Endometrial microvascular endothelial cells (primary cell): ENCODE results near the gene PIP5K1C. TPM values are rescaled to one million over a fixed set of nuclear protein-coding genes. Genes with fewer than 3 reads are reported as not detected.
"Not testable (repeated sequence)": the region's sequence is repeated elsewhere in the genome, so short reads cannot be mapped to it uniquely, and the experiment has no call there.

ENCODE experiments used
- in situ Hi-C: cut with HindIII; loops from 2 replicates; pipeline ENCODE4 v1.10.0; 2017; ENCODE audit warnings: low sequenced_read_pairs, low pct_unique_long_range_greater_than_20kb; ENCODE audit errors: inconsistent ontology term
- total RNA-seq: library from RNA; depleted of rRNA; stranded (reverse); fragments of >200 nt; gene quantifications from one replicate; pipeline ENCODE4 v1.2.3, GENCODE V29; 2015; ENCODE audit errors: inconsistent ontology term

The PIP5K1C gene
- total RNA-seq, 1 donor from 2014 or later = 38.0 TPM

DNA sequence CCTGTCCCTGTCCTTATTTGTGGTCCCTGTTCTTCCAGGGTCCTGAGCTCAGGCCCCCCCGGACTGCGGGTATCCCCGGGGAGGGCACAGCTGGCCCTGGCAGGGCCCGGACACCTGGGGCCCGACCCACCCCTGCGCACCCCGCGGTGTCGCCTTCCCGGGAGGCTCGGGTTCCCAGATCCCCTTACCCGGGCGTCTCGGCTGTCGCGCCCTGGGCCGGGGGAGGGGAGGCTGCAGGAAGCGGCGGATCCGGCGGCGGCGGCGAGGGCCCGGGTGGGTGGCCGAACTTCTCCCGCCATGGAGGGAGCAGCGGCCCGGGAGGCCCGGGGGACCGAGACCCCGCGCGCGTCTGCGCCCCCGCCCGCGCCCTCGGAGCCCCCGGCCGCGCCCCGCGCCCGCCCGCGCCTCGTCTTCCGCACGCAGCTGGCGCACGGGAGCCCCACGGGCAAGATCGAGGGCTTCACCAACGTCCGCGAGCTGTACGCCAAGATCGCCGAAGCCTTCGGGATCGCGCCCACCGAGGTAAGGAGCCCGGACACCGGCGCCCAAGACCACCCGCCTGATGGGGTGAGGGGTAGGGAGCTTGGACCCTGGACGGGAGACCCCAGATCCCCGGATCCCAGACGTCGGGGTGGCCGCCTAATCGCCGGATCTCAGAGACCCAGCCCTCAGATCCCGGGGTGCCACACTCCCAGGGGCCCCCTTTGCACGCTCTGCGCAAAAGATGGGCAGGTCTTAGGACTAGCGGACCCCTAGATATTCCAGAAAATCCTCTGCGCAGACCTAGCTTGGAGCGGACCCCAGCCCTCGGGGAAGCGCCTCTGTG, 114.8 kb downstream of the PIP5K1C start, which contains the start of gene GIPC3:
Gene GIPC3 (plus strand): TSS at position 178 of the 826 bp plus-strand sequence. CDS start 120 bp downstream, at position 298.
- in situ Hi-C loops = no loop called here

GRCh38 chr19:3584036-3584802, 116.0 kb downstream of the PIP5K1C start:
- in situ Hi-C loops = not testable (repeated sequence)

DNA sequence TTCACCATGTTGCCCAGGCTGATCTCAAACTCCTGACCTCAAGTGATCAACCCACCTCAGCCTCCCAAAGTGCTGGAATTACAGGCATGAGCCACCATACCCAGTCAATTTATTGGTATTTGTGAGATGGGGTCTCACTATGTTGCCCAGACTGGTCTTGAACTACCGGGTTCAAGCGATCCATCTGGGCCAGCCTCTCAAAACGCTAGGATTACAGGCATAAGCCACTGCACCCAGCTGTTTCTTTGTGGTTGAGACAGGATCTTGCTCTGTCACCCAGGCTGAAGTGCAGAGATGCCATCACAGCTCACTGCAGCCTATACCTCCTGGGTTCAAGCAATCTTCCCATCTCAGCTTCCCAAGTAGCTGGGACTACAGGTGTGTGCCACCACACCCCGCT, 118.5 kb downstream of the PIP5K1C start:
- in situ Hi-C loops = not testable (repeated sequence)

Other genes starting within 250 kb of the PIP5K1C start
- gene SMIM24, start 219.9 kb downstream of the PIP5K1C start, total RNA-seq = not detected
- not detected for gene SMIM44, start 217.0 kb downstream of the PIP5K1C start, total RNA-seq
- 28.8 TPM for gene DOHH, start 199.8 kb downstream of the PIP5K1C start, total RNA-seq
- gene FZR1, start 194.2 kb downstream of the PIP5K1C start, total RNA-seq = 44.3 TPM
- not detected for gene TEKTIP1, start 161.3 kb downstream of the PIP5K1C start, total RNA-seq
- 121 TPM for gene MFSD12, start 142.9 kb downstream of the PIP5K1C start, total RNA-seq
- 79.4 TPM for gene HMG20B, start 127.5 kb downstream of the PIP5K1C start, total RNA-seq
- 0.28 TPM for gene GIPC3, start 115.0 kb downstream of the PIP5K1C start, total RNA-seq
- 4.2 TPM for gene TBXA2R, start 93.6 kb downstream of the PIP5K1C start, total RNA-seq
- 46.6 TPM for gene CACTIN, start 73.7 kb downstream of the PIP5K1C start, total RNA-seq
- gene TJP3, start 7.9 kb upstream of the PIP5K1C start, total RNA-seq = not detected
- 46.8 TPM for gene APBA3, start 61.2 kb upstream of the PIP5K1C start, total RNA-seq
- 88.7 TPM for gene MRPL54, start 62.2 kb upstream of the PIP5K1C start, total RNA-seq
- gene RAX2, start 71.8 kb upstream of the PIP5K1C start, total RNA-seq = not detected
- gene MATK, start 85.9 kb upstream of the PIP5K1C start, total RNA-seq = not detected
- not detected for gene ZFR2, start 168.6 kb upstream of the PIP5K1C start, total RNA-seq
- gene ATCAY, start 180.2 kb upstream of the PIP5K1C start, total RNA-seq = not detected
- gene NMRK2, start 232.6 kb upstream of the PIP5K1C start, total RNA-seq = not detected